Measurements from ENCODE around the gene MAPK8IP2. TPM values are rescaled to one million over a fixed set of nuclear protein-coding genes. Genes with fewer than 3 reads are reported as not detected.
"Not testable (repeated sequence)": the region's sequence is repeated elsewhere in the genome, so short reads cannot be mapped to it uniquely, and the experiment has no call there.

The MAPK8IP2 gene
- total RNA-seq, 1 donor from 2014 or later: not detected

- Mint-ChIP-seq H3K9me3 (peaks cover 7% of the 10 kb centered on the region), H3K27me3 (ENCODE audit: insufficient read depth, low read depth) (peaks cover 6% of the 10 kb centered on the region), H3K36me3 (no peaks in the 10 kb centered on the region), H3K4me1 (peaks cover 23% of the 10 kb centered on the region), H3K27ac (peak overlapping the region; percentile 96), H3K4me3 (peak overlapping the region; percentile 80)
- Histone ChIP-seq H3K9ac (no peak overlapping the region), H3K27me3 (peaks cover 32% of the 10 kb centered on the region), H3K4me2 (peak overlapping the region; percentile 69), H3K4me3 (peak overlapping the region; percentile 11), H3F3A (ENCODE audit: low read depth) (peaks cover 19% of the 10 kb centered on the region), H3K9me3 (ENCODE audit: low read depth) (no peaks in the 10 kb centered on the region), H4K20me1 (ENCODE audit: low read depth) (no peaks in the 10 kb centered on the region), H3K4me1 (peaks cover 17% of the 10 kb centered on the region), H3K79me2 (ENCODE audit: low read depth) (no peaks in the 10 kb centered on the region), H2AFZ (replicated peaks) (no peak overlapping the region), H3K36me3 (no peaks in the 10 kb centered on the region), H3K27ac (no peak overlapping the region)
- DNase-seq (ENCODE audit: low spot score): peak; percentile 82
- TF ChIP-seq CTCF (IDR thresholded peaks at IDR 0.05): peak; percentile 28
- no peak for TF ChIP-seq EZH2phosphoT487 (IDR thresholded peaks at IDR 0.05)
- no peak for TF ChIP-seq EZH2 (IDR thresholded peaks at IDR 0.05)
Observed at GRCh38 chr22:50641696-50642607, 41.4 kb downstream of the MAPK8IP2 start.

- H4K20me1 ChIP-seq (ENCODE audit: low read depth); H2AFZ ChIP-seq (replicated peaks); H3K27ac Mint-ChIP-seq; DNase-seq (ENCODE audit: low spot score); H3K4me2 ChIP-seq; H3K36me3 Mint-ChIP-seq; H3K9ac ChIP-seq; H3K36me3 ChIP-seq; H3K79me2 ChIP-seq (ENCODE audit: low read depth); H3K9me3 ChIP-seq (ENCODE audit: low read depth); H3K9me3 Mint-ChIP-seq; H3K27me3 Mint-ChIP-seq (ENCODE audit: insufficient read depth, low read depth); H3K27ac ChIP-seq; H3K4me3 Mint-ChIP-seq; H3K4me3 ChIP-seq: not testable (repeated sequence)
- H3F3A ChIP-seq (ENCODE audit: low read depth): peaks cover 19% of the 10 kb centered on the region
- H3K27me3 ChIP-seq: peaks cover 32% of the 10 kb centered on the region
- H3K4me1 ChIP-seq: peaks cover 17% of the 10 kb centered on the region
- peaks cover 23% of the 10 kb centered on the region for H3K4me1 Mint-ChIP-seq
Observed at GRCh38 chr22:50643021-50643820, 42.6 kb downstream of the MAPK8IP2 start.

- H3K4me3 ChIP-seq; H3K79me2 ChIP-seq (ENCODE audit: low read depth); H3K4me2 ChIP-seq; H2AFZ ChIP-seq (replicated peaks); H3K9ac ChIP-seq; H3K27ac ChIP-seq; DNase-seq (ENCODE audit: low spot score); H3K36me3 Mint-ChIP-seq; H3K36me3 ChIP-seq; H3K27ac Mint-ChIP-seq; H3K27me3 Mint-ChIP-seq (ENCODE audit: insufficient read depth, low read depth); H4K20me1 ChIP-seq (ENCODE audit: low read depth); H3K9me3 ChIP-seq (ENCODE audit: low read depth); H3K4me3 Mint-ChIP-seq: not testable (repeated sequence)
- H3K4me1 Mint-ChIP-seq: peaks cover 23% of the 10 kb centered on the region
- Histone ChIP-seq H3F3A (ENCODE audit: low read depth) (peaks cover 19% of the 10 kb centered on the region), H3K4me1 (peaks cover 17% of the 10 kb centered on the region), H3K27me3 (peaks cover 32% of the 10 kb centered on the region)
- H3K9me3 Mint-ChIP-seq: peaks cover 14% of the 10 kb centered on the region
Observed at GRCh38 chr22:50643821-50644101, 43.2 kb downstream of the MAPK8IP2 start.

- H3K27me3 ChIP-seq: peaks cover 22% of the 10 kb centered on the region
- Mint-ChIP-seq H3K27ac (no peak overlapping the region), H3K36me3 (peaks cover 2% of the 10 kb centered on the region), H3K4me1 (peaks cover 3% of the 10 kb centered on the region), H3K9me3 (peaks cover 36% of the 10 kb centered on the region), H3K4me3 (no peak overlapping the region), H3K27me3 (ENCODE audit: insufficient read depth, low read depth) (peaks cover 21% of the 10 kb centered on the region)
- DNase-seq (ENCODE audit: low spot score): no peak
- H3K36me3 ChIP-seq: no peaks in the 10 kb centered on the region
- H3K4me2 ChIP-seq: no peak overlapping the region
- H3F3A ChIP-seq (ENCODE audit: low read depth): no peaks in the 10 kb centered on the region
- no peaks in the 10 kb centered on the region for H3K79me2 ChIP-seq (ENCODE audit: low read depth)
- H3K9ac ChIP-seq: no peak overlapping the region
- no peak overlapping the region for H3K27ac ChIP-seq
- H4K20me1 ChIP-seq (ENCODE audit: low read depth): no peaks in the 10 kb centered on the region
- H3K4me3 ChIP-seq: no peak overlapping the region
- H3K9me3 ChIP-seq (ENCODE audit: low read depth): peaks cover 20% of the 10 kb centered on the region
- no peak overlapping the region for H2AFZ ChIP-seq (replicated peaks)
- H3K4me1 ChIP-seq: no peaks in the 10 kb centered on the region
- no peak for TF ChIP-seq CTCF (IDR thresholded peaks at IDR 0.05)
- TF ChIP-seq EZH2 (IDR thresholded peaks at IDR 0.05): no peak
- no peak for TF ChIP-seq EZH2phosphoT487 (IDR thresholded peaks at IDR 0.05)
Observed at GRCh38 chr22:50653256-50653655, 52.7 kb downstream of the MAPK8IP2 start.

GRCh38 chr22:50654664-50655063 is 54.1 kb downstream of the MAPK8IP2 start:
- H3K9ac ChIP-seq; H2AFZ ChIP-seq (replicated peaks); H3K4me2 ChIP-seq; H3K36me3 ChIP-seq; H3K4me1 Mint-ChIP-seq; H3K4me3 Mint-ChIP-seq; H3K4me1 ChIP-seq; DNase-seq (ENCODE audit: low spot score); H3K9me3 ChIP-seq (ENCODE audit: low read depth); H3K4me3 ChIP-seq; H3F3A ChIP-seq (ENCODE audit: low read depth); H3K27ac ChIP-seq; H3K27ac Mint-ChIP-seq; H3K79me2 ChIP-seq (ENCODE audit: low read depth); H3K36me3 Mint-ChIP-seq; H4K20me1 ChIP-seq (ENCODE audit: low read depth): not testable (repeated sequence)
- peaks cover 30% of the 10 kb centered on the region for H3K9me3 Mint-ChIP-seq
- H3K27me3 Mint-ChIP-seq (ENCODE audit: insufficient read depth, low read depth): peaks cover 21% of the 10 kb centered on the region
- H3K27me3 ChIP-seq: peaks cover 22% of the 10 kb centered on the region
